ENCODE results near the gene ZRANB1.

DNA sequence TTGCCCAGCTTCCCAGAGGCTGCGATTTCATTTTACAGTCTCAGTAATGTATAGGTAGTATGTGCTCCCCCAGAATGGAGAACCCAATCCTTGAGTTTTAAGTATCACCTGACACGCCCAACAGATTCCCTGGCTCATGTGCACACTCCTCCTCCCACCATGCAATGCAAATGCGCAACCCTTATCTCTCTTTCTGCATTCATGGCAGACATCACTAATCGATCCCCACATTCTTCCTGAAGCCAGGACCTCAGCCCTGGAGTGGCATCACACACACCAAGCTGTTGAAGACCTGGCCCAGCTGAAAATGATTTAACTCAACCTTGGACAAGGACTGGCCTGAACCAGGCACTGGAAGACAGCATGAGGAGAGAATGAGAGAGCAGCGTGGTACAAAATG is 68.4 kb downstream of the ZRANB1 start:
- TF ChIP-seq, protein P1, sequence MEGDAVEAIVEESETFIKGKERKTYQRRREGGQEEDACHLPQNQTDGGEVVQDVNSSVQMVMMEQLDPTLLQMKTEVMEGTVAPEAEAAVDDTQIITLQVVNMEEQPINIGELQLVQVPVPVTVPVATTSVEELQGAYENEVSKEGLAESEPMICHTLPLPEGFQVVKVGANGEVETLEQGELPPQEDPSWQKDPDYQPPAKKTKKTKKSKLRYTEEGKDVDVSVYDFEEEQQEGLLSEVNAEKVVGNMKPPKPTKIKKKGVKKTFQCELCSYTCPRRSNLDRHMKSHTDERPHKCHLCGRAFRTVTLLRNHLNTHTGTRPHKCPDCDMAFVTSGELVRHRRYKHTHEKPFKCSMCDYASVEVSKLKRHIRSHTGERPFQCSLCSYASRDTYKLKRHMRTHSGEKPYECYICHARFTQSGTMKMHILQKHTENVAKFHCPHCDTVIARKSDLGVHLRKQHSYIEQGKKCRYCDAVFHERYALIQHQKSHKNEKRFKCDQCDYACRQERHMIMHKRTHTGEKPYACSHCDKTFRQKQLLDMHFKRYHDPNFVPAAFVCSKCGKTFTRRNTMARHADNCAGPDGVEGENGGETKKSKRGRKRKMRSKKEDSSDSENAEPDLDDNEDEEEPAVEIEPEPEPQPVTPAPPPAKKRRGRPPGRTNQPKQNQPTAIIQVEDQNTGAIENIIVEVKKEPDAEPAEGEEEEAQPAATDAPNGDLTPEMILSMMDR (IDR thresholded peaks at IDR 0.05): no peak
- no peak for TF ChIP-seq POLR2A (IDR thresholded peaks at IDR 0.05)

Measured in uterus (tissue), 2 donors.